ENCODE results near the gene YTHDF1.

DNA sequence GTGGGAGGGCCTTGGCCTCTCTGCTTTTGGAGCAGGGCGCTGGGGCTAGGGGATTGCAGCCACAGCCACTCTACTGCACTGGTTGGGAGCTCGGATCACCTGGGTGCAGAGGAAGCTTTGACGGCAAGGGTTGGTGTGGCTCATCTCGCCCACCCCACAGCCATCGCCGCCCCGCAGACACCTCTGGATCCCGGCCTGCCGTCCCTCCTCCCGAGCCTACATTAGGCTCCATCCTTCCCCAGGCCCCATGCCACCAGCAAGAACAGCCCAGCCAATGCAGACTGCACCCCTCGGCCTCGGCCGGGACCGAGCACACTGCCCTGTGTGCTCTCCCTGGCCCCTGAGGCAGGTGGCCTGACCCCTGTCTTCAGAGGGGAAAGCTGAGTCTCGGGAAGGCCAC, 44.6 kb upstream of the YTHDF1 start:
- TF ChIP-seq, protein P1, sequence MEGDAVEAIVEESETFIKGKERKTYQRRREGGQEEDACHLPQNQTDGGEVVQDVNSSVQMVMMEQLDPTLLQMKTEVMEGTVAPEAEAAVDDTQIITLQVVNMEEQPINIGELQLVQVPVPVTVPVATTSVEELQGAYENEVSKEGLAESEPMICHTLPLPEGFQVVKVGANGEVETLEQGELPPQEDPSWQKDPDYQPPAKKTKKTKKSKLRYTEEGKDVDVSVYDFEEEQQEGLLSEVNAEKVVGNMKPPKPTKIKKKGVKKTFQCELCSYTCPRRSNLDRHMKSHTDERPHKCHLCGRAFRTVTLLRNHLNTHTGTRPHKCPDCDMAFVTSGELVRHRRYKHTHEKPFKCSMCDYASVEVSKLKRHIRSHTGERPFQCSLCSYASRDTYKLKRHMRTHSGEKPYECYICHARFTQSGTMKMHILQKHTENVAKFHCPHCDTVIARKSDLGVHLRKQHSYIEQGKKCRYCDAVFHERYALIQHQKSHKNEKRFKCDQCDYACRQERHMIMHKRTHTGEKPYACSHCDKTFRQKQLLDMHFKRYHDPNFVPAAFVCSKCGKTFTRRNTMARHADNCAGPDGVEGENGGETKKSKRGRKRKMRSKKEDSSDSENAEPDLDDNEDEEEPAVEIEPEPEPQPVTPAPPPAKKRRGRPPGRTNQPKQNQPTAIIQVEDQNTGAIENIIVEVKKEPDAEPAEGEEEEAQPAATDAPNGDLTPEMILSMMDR (IDR thresholded peaks at IDR 0.05): no peak
- no peak for TF ChIP-seq POLR2A (IDR thresholded peaks at IDR 0.05)
